ENCODE measurements around the gene EFNA1. TPM values are rescaled to one million over a fixed set of nuclear protein-coding genes. Genes with fewer than 3 reads are reported as not detected.

EFNA1 gene
- total RNA-seq, 2 experiments from 2014 or later: not detected

Small RNAs within 50 kb of the gene (small RNA-seq; reads per million reads assigned to genes)
- gene HMGN2P18 (not detected), gene RF00019 (not detected)

Other genes starting within 250 kb of the EFNA1 start
- gene PMVK, start 191.2 kb upstream of the EFNA1 start, total RNA-seq (2014; rRNA removed; shearing (Covaris generic)): 16.3 and 19.1 TPM in 2 replicates
- gene PMVK, start 191.2 kb upstream of the EFNA1 start, total RNA-seq (2022): 45.9 and 54.0 TPM in 2 replicates
- gene PBXIP1, start 171.8 kb upstream of the EFNA1 start, total RNA-seq (2014; rRNA removed; shearing (Covaris generic)): 23.8 and 26.6 TPM in 2 replicates
- gene PBXIP1, start 171.8 kb upstream of the EFNA1 start, total RNA-seq (2022): 37.7 and 39.8 TPM in 2 replicates
- 36.5 and 44.3 TPM in 2 replicates for gene PYGO2, start 166.1 kb upstream of the EFNA1 start, total RNA-seq (2014; rRNA removed; shearing (Covaris generic))
- gene PYGO2, start 166.1 kb upstream of the EFNA1 start, total RNA-seq (2022): 47.3 and 53.1 TPM in 2 replicates
- 31.4 and 37.6 TPM in 2 replicates for gene SHC1, start 157.1 kb upstream of the EFNA1 start, total RNA-seq (2014; rRNA removed; shearing (Covaris generic))
- 77.4 and 84.0 TPM in 2 replicates for gene SHC1, start 157.1 kb upstream of the EFNA1 start, total RNA-seq (2022)
- gene CKS1B, start 153.2 kb upstream of the EFNA1 start, total RNA-seq (2014; rRNA removed; shearing (Covaris generic)): 149 and 204 TPM in 2 replicates
- gene CKS1B, start 153.2 kb upstream of the EFNA1 start, total RNA-seq (2022): 230 and 260 TPM in 2 replicates
- gene FLAD1, start 144.5 kb upstream of the EFNA1 start, total RNA-seq (2014; rRNA removed; shearing (Covaris generic)): 52.7 and 55.7 TPM in 2 replicates
- 57.0 and 57.9 TPM in 2 replicates for gene FLAD1, start 144.5 kb upstream of the EFNA1 start, total RNA-seq (2022)
- 0.95 and 2.3 TPM in 2 replicates for gene LENEP, start 134.3 kb upstream of the EFNA1 start, total RNA-seq (2014; rRNA removed; shearing (Covaris generic))
- gene LENEP, start 134.3 kb upstream of the EFNA1 start, total RNA-seq (2022): 0.78 and 1.5 TPM in 2 replicates
- gene ZBTB7B, start 125.1 kb upstream of the EFNA1 start, total RNA-seq (2014; rRNA removed; shearing (Covaris generic)): 14.2 and 16.3 TPM in 2 replicates
- 22.2 and 23.2 TPM in 2 replicates for gene ZBTB7B, start 125.1 kb upstream of the EFNA1 start, total RNA-seq (2022)
- 0.85 and 1.7 TPM in 2 replicates for gene DCST2, start 94.1 kb upstream of the EFNA1 start, total RNA-seq (2014; rRNA removed; shearing (Covaris generic))
- gene DCST2, start 94.1 kb upstream of the EFNA1 start, total RNA-seq (2022): 2.0 and 3.9 TPM in 2 replicates
- not detected in 2 replicates for gene DCST1, start 94.1 kb upstream of the EFNA1 start, total RNA-seq (2014; rRNA removed; shearing (Covaris generic))
- not detected in 2 replicates for gene DCST1, start 94.1 kb upstream of the EFNA1 start, total RNA-seq (2022)
- 14.2 and 19.7 TPM in 2 replicates for gene ADAM15, start 76.6 kb upstream of the EFNA1 start, total RNA-seq (2014; rRNA removed; shearing (Covaris generic))
- 50.4 and 56.1 TPM in 2 replicates for gene ADAM15, start 76.6 kb upstream of the EFNA1 start, total RNA-seq (2022)
- 10.5 and 11.5 TPM in 2 replicates for gene EFNA4, start 64.1 kb upstream of the EFNA1 start, total RNA-seq (2014; rRNA removed; shearing (Covaris generic))
- gene EFNA4, start 64.1 kb upstream of the EFNA1 start, total RNA-seq (2022): 9.0 and 10.1 TPM in 2 replicates
- 5.7 and 6.7 TPM in 2 replicates for gene EFNA3, start 49.0 kb upstream of the EFNA1 start, total RNA-seq (2014; rRNA removed; shearing (Covaris generic))
- 4.8 and 10.8 TPM in 2 replicates for gene EFNA3, start 49.0 kb upstream of the EFNA1 start, total RNA-seq (2022)
- gene SLC50A1, start 8.0 kb downstream of the EFNA1 start, total RNA-seq (2014; rRNA removed; shearing (Covaris generic)): 11.6 and 12.3 TPM in 2 replicates
- 46.1 and 48.0 TPM in 2 replicates for gene SLC50A1, start 8.0 kb downstream of the EFNA1 start, total RNA-seq (2022)
- 32.5 and 41.8 TPM in 2 replicates for gene DPM3, start 12.7 kb downstream of the EFNA1 start, total RNA-seq (2014; rRNA removed; shearing (Covaris generic))
- 56.2 and 65.9 TPM in 2 replicates for gene DPM3, start 12.7 kb downstream of the EFNA1 start, total RNA-seq (2022)
- gene KRTCAP2, start 45.4 kb downstream of the EFNA1 start, total RNA-seq (2014; rRNA removed; shearing (Covaris generic)): 80.5 and 128 TPM in 2 replicates
- gene KRTCAP2, start 45.4 kb downstream of the EFNA1 start, total RNA-seq (2022): 141 and 166 TPM in 2 replicates
- gene TRIM46, start 46.0 kb downstream of the EFNA1 start, total RNA-seq (2014; rRNA removed; shearing (Covaris generic)): 1.3 and 3.1 TPM in 2 replicates
- 3.9 and 4.5 TPM in 2 replicates for gene TRIM46, start 46.0 kb downstream of the EFNA1 start, total RNA-seq (2022)
- gene THBS3, start 80.0 kb downstream of the EFNA1 start, total RNA-seq (2014; rRNA removed; shearing (Covaris generic)): 6.9 and 11.1 TPM in 2 replicates
- gene THBS3, start 80.0 kb downstream of the EFNA1 start, total RNA-seq (2022): 28.7 and 37.1 TPM in 2 replicates
- 67.6 and 70.2 TPM in 2 replicates for gene MTX1, start 80.8 kb downstream of the EFNA1 start, total RNA-seq (2014; rRNA removed; shearing (Covaris generic))
- gene MTX1, start 80.8 kb downstream of the EFNA1 start, total RNA-seq (2022): 43.9 and 45.7 TPM in 2 replicates
- 6.6 and 9.1 TPM in 2 replicates for gene ENTREP3, start 127.6 kb downstream of the EFNA1 start, total RNA-seq (2014; rRNA removed; shearing (Covaris generic))
- 53.1 and 59.3 TPM in 2 replicates for gene ENTREP3, start 127.6 kb downstream of the EFNA1 start, total RNA-seq (2022)
- gene SCAMP3, start 134.5 kb downstream of the EFNA1 start, total RNA-seq (2014; rRNA removed; shearing (Covaris generic)): 45.4 and 58.3 TPM in 2 replicates
- 66.0 and 74.7 TPM in 2 replicates for gene SCAMP3, start 134.5 kb downstream of the EFNA1 start, total RNA-seq (2022)
- gene CLK2, start 145.6 kb downstream of the EFNA1 start, total RNA-seq (2014; rRNA removed; shearing (Covaris generic)): 59.8 and 96.7 TPM in 2 replicates
- 107 and 121 TPM in 2 replicates for gene CLK2, start 145.6 kb downstream of the EFNA1 start, total RNA-seq (2022)
- gene HCN3, start 149.6 kb downstream of the EFNA1 start, total RNA-seq (2014; rRNA removed; shearing (Covaris generic)): 4.9 and 6.7 TPM in 2 replicates
- 19.0 and 19.2 TPM in 2 replicates for gene HCN3, start 149.6 kb downstream of the EFNA1 start, total RNA-seq (2022)
- gene PKLR, start 173.6 kb downstream of the EFNA1 start, total RNA-seq (2014; rRNA removed; shearing (Covaris generic)): 0.19 TPM in 1 of 2 replicates, not detected in the other
- gene PKLR, start 173.6 kb downstream of the EFNA1 start, total RNA-seq (2022): 0.18 and 0.51 TPM in 2 replicates
- 254 and 263 TPM in 2 replicates for gene FDPS, start 181.0 kb downstream of the EFNA1 start, total RNA-seq (2014; rRNA removed; shearing (Covaris generic))
- gene FDPS, start 181.0 kb downstream of the EFNA1 start, total RNA-seq (2022): 492 and 531 TPM in 2 replicates
- gene RUSC1, start 193.0 kb downstream of the EFNA1 start, total RNA-seq (2014; rRNA removed; shearing (Covaris generic)): 7.1 and 15.1 TPM in 2 replicates
- gene RUSC1, start 193.0 kb downstream of the EFNA1 start, total RNA-seq (2022): 20.9 and 25.6 TPM in 2 replicates

Data from OCI-LY7 (cell line).